ENCODE results near the gene VAMP8. TPM values are rescaled to one million over a fixed set of nuclear protein-coding genes. Genes with fewer than 3 reads are reported as not detected.

Gene VAMP8
- 235 TPM for total RNA-seq
- long read RNA-seq, transcript VAMP8-201 (3 exons, 774 nt), result major isoform, 51 of 56 reads
- long read RNA-seq, partial matches to known transcripts, result 1 of 56 reads
- long read RNA-seq, other reads (novel, unspliced or antisense), result 3 of 56 reads

DNA sequence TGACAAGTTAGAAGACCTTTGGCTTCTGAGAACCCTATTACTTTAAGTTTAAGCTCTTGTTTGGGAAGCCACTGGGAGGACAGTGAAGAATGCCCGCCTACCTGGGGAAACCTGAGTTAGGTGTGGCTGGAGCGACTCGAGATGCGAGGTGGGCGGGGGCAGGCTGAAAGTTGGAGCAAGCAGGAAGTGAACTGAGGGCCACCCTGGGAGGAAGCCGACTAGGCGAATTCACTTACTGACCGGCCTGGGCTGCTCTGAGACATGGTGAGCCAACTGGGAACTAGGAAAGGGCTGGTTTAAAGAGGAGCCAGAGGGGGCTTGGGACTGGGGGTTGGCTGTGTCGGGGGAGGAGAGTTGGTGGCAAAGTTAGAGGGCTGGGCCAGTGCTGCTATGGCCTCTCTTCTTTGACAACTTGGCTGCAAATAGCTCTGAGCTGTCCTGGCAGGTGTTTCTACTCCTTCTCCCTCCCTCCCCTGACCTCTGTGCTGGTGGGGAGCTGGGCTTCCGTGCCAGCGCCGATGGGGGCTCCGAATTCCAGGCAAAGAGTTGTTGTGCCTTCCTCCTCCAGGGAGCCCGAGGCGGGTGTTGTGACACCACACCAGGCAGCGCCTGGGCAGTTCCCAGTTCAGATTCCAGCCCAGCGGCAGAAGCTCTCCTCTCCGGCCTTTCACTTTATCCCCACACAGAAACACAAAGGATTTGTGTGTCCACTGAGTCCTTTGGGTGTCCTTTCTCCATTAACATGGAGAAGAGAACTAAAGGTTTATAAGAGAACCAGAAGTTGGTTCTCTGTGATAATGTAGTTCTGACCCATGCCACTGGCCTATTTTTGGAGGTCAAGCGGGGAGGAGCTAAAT is at the start of gene VAMP8:
Gene VAMP8 (plus strand): TSS at position 201 of the 857 bp plus-strand sequence. CDS start 61 bp downstream, at position 262.
- Histone ChIP-seq H3K9me3 (no peaks in the 10 kb centered on the region), H3K36me3 (peaks cover 20% of the 10 kb centered on the region), H3K27ac (peak within 1 kb of the TSS; percentile 94), H3K4me1 (peaks cover 47% of the 10 kb centered on the region), H3K27me3 (no peaks in the 10 kb centered on the region), H3K4me3 (peak within 1 kb of the TSS; percentile 69)
- peak; percentile 92 for DNase-seq
- peak; percentile 87 for ATAC-seq
- TF ChIP-seq, protein P1, sequence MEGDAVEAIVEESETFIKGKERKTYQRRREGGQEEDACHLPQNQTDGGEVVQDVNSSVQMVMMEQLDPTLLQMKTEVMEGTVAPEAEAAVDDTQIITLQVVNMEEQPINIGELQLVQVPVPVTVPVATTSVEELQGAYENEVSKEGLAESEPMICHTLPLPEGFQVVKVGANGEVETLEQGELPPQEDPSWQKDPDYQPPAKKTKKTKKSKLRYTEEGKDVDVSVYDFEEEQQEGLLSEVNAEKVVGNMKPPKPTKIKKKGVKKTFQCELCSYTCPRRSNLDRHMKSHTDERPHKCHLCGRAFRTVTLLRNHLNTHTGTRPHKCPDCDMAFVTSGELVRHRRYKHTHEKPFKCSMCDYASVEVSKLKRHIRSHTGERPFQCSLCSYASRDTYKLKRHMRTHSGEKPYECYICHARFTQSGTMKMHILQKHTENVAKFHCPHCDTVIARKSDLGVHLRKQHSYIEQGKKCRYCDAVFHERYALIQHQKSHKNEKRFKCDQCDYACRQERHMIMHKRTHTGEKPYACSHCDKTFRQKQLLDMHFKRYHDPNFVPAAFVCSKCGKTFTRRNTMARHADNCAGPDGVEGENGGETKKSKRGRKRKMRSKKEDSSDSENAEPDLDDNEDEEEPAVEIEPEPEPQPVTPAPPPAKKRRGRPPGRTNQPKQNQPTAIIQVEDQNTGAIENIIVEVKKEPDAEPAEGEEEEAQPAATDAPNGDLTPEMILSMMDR (IDR thresholded peaks at IDR 0.05), result no peak
- intact Hi-C loops (cut with DNase I), result no loop called here

DNA sequence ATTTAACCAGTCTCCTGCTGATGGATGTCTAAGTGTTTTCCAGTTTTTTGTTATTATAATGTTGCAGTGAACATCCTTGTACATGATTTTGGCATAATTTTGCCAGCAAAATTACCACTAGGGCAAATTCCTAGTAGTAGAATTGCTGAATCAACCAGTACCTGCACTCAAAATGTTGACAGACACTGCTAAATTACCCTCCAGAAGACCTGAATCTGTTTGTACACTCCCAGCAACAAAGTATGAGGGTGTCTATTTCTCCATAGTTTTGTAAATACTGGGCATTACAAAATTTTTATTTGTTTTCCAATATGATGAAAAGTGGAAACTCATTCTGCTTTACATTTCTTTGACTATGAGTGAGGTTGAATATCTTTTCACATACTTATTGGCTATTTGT is 49.6 kb upstream of the VAMP8 start:
- peaks cover 8% of the 10 kb centered on the region for H3K4me1 ChIP-seq
- ATAC-seq (no peak), DNase-seq (no peak)
- H3K4me3 ChIP-seq, result no peak overlapping the region
- TF ChIP-seq, protein P1 (IDR thresholded peaks at IDR 0.05), result no peak
- no peak overlapping the region for H3K27ac ChIP-seq
- no peaks in the 10 kb centered on the region for H3K27me3 ChIP-seq
- intact Hi-C loops (cut with DNase I), result no loop called here
- H3K36me3 ChIP-seq, result no peaks in the 10 kb centered on the region
- no peaks in the 10 kb centered on the region for H3K9me3 ChIP-seq

DNA sequence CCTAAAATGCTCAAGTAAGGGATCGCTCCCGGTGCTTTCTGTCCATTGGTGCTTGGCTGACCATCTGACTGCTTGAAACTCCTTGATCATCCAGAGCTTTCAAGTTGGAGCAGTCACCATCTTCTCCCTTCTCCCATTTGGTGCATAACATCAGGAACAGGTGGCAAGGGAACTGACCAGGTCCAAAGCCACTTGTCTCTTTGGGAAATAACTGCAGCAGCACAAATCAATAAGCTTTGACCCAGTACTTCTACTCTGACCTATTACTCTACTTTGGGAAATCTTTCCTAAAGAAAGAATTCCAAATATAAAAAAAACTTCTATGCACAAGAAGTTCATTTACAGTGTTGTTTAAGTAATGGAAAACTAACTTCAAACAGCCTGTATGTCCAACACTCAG is 49.0 kb upstream of the VAMP8 start:
- no peaks in the 10 kb centered on the region for H3K9me3 ChIP-seq
- H3K4me3 ChIP-seq, result no peak overlapping the region
- DNase-seq (no peak), ATAC-seq (no peak)
- TF ChIP-seq, protein P1 (IDR thresholded peaks at IDR 0.05), result no peak
- no peaks in the 10 kb centered on the region for H3K36me3 ChIP-seq
- peaks cover 8% of the 10 kb centered on the region for H3K4me1 ChIP-seq
- H3K27ac ChIP-seq, result no peak overlapping the region
- intact Hi-C loops (cut with DNase I), result no loop called here
- H3K27me3 ChIP-seq, result no peaks in the 10 kb centered on the region

DNA sequence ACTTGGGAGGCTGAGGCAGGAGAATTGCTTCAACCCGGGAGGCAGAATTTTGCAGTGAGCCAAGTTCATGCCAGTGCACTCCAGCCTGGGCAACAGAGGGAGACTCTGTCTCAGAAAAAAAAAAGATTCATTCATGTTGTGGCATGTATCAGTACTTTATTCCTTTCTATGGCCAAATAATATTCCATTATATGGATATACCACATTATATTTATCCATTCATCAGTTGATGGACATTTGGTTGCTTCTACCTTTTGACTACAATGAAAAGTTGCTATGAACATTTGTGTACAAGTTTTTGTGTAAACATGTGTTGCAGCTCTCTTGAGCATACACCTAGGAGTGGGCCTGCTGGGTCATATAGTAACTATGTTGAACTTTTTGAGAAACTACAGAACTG is 47.6 kb upstream of the VAMP8 start:
- DNase-seq (no peak), ATAC-seq (no peak)
- no peaks in the 10 kb centered on the region for H3K4me1 ChIP-seq
- intact Hi-C loops (cut with DNase I), result no loop called here
- no peaks in the 10 kb centered on the region for H3K36me3 ChIP-seq
- H3K27me3 ChIP-seq, result no peaks in the 10 kb centered on the region
- TF ChIP-seq, protein P1 (IDR thresholded peaks at IDR 0.05), result no peak
- H3K9me3 ChIP-seq, result no peaks in the 10 kb centered on the region
- no peak overlapping the region for H3K27ac ChIP-seq
- no peak overlapping the region for H3K4me3 ChIP-seq

DNA sequence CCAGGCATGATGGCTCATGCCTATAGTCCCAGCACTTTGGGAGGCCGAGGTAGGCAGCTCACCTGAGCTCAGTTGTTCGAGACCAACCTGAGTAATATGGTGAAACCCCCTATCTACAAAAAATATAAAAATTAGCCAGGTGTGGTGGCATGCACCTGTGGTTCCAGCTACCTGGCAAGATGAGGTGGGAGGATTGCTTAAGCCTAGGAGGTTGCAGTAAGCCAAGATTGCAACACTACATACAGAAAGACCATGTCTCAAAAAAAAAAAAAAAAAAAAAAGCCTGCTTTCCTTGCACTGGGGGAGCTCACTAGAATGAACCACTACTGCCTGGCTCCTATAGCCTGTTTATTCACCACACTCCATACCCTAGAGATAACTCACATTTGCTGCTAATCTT is 45.8 kb upstream of the VAMP8 start:
- H3K27me3 ChIP-seq, result no peaks in the 10 kb centered on the region

More for the DNA sequence above, 45.8 kb upstream of the VAMP8 start:
- no peak for DNase-seq
- Histone ChIP-seq H3K4me3 (no peak overlapping the region), H3K36me3 (no peaks in the 10 kb centered on the region), H3K9me3 (no peaks in the 10 kb centered on the region), H3K27ac (no peak overlapping the region), H3K4me1 (peaks cover 3% of the 10 kb centered on the region)
- intact Hi-C loops (cut with DNase I), result no loop called here
- TF ChIP-seq, protein P1 (IDR thresholded peaks at IDR 0.05), result no peak
- peak; percentile 48 for ATAC-seq

Measured in upper lobe of right lung (tissue), 1 donor.